ENCODE results near the gene TBXT. TPM values are rescaled to one million over a fixed set of nuclear protein-coding genes. Genes with fewer than 3 reads are reported as not detected.

Gene TBXT
- total and polyA plus RNA-seq, 2 of the 8 experiments (the other 6 are each of a cell fraction or from before 2014, with no cell fraction given) = 0.18 to 0.24 TPM

GRCh38 chr6:166121726-166122125, 45.9 kb downstream of the TBXT start (continued):
- TF ChIP-seq CHD7 (IDR thresholded peaks at IDR 0.05; ENCODE audit: insufficient replicate concordance, low read length) = no peak

Data from H1 (cell line).